Heart left ventricle (tissue), 16 donors: ENCODE measurements around the gene CYSTM1. TPM values are rescaled to one million over a fixed set of nuclear protein-coding genes. Genes with fewer than 3 reads are reported as not detected.
A peak's percentile ranks its signal among the peaks of the same experiment; 100 is the strongest.

Experiments
- ATAC-seq, 4 donors: fragments of 200-7000 bp; cut with Tn5 transposase; one replicate each; pipeline ENCODE4 v1.9.1; 2020 to 2022; ENCODE audit warnings: moderate library complexity in 4 of 4, mild to moderate bottlenecking in 3 of 4, moderate number of reproducible peaks in 1 of 4
- DNase-seq, 5 donors: peaks; one replicate each; pipeline ENCODE4 v3.0.0-alpha.2; 2020
- H3K27ac ChIP-seq, 12 donors: fragments of 200-600 bp; sonication (generic) in 4 of 12; one replicate each; pipeline versions ENCODE4 v1.5.0 to v1.8.0; 2016 to 2022; ENCODE audit warnings: mild to moderate bottlenecking in 2 of 12
- H3K27me3 ChIP-seq, 9 donors: fragments of 200-600 bp; sonication (generic) in 2 of 9; one replicate each; pipeline versions ENCODE4 v1.5.1 to v1.8.0; 2016 to 2022; ENCODE audit warnings: mild to moderate bottlenecking in 3 of 9
- H3K36me3 ChIP-seq, 9 donors: fragments of 200-600 bp; sonication (generic) in 2 of 9; one replicate each; pipeline versions ENCODE4 v1.5.0 to v1.8.0; 2018 to 2022; ENCODE audit warnings: mild to moderate bottlenecking in 2 of 9
- H3K4me1 ChIP-seq, 12 donors: fragments of 200-600 bp; sonication (generic) in 4 of 12; one replicate each; pipeline versions ENCODE4 v1.5.0 to v1.8.0; 2016 to 2022; ENCODE audit warnings: mild to moderate bottlenecking in 3 of 12
- H3K4me3 ChIP-seq, 12 donors: fragments of 200-600 bp; sonication (generic) in 4 of 12; one replicate each; pipeline versions ENCODE4 v1.5.0 to v1.8.0; 2017 to 2022; ENCODE audit warnings: mild to moderate bottlenecking in 9 of 12, moderate library complexity in 4 of 12
- H3K9me3 ChIP-seq, 12 donors: fragments of 200-600 bp; sonication (generic) in 4 of 12; one replicate each; pipeline versions ENCODE4 v1.5.0 to v1.8.0; 2016 to 2022; ENCODE audit warnings: mild to moderate bottlenecking in 1 of 12
- CTCF ChIP-seq, 12 donors: fragments of 200-600 bp; sonication (generic) in 4 of 12; IDR thresholded peaks; one replicate each; pipeline versions ENCODE4 v1.5.0 to v1.8.0; 2018 to 2022; ENCODE audit warnings: antibody characterized with exemption in 12 of 12, mild to moderate bottlenecking in 5 of 12
- POLR2A ChIP-seq, 2 donors: fragments of 450-650 bp; IDR thresholded peaks; one replicate each; pipeline ENCODE4 v1.6.1; 2017; ENCODE audit warnings: antibody characterized with exemption in 2 of 2, mild to moderate bottlenecking in 2 of 2, moderate library complexity in 2 of 2
- WGBS, 4 donors: extraction: QIAGEN DNeasy Blood & Tissue Kit in 2 of 4; methylation state at CpG; one replicate each; pipeline versions ENCODE4 v1.1.5 to v1.1.7; 2013 to 2018; 5-methylcytosine and 5-hydroxymethylcytosine counted together
- intact Hi-C, 10 donors: fragments of 100-400 bp; cut with DNase I; formaldehyde crosslinking; loops; one replicate each; pipeline versions ENCODE4 v1.11.1 to v1.14.2; 2022
- polyA plus RNA-seq, 2 donors: library from polyadenylated mRNA; stranded (reverse); fragments of 200-250 nt; gene quantifications; one replicate each; pipeline ENCODE4 v1.2.3, GENCODE V29; 2013
- total RNA-seq, 9 donors: library from RNA; depleted of rRNA in 2 of 9; stranded (reverse); fragments of >200 nt in 2 of 9; fragmentation: NEBNext Ultra II Directional in 3 of 9; extraction: Animal tissue kit (Norgen Biotek cat#: 25700) in 3 of 9; gene quantifications; one replicate each; pipeline versions ENCODE4 v1.1.0 to v1.2.4, GENCODE V29; 2016 to 2023
- donor health status: ischemic (EF 13 %, LVEDD 7.1; RV severe dilation, severe dysfunction).
- donor health status: healthy with polysubstance abuse.
- donor health status: DM: no; HTN: yes; CAD: no.
- donor health status: DM: no; HTN: no; CAD: no.
- donor health status: ischemic (EF 25% LVEDD 6.9; RV normal size, moderate dysfunction).
- donor health status: ischemic (EF 25% LVEDD 5.7; RV mildly dilated, moderate dysfunction).
- donor health status: healthy.
- donor health status: DM: yes; HTN: yes; CAD: no.
- donor health status: ischemic (EF 35%, LVEDD 5.7; RV mildly dilated, moderate dysfunction).
- donor health status: nonischemic (EF 11% LVEDD 7.7; RV severe dilation, severe dysfunction).
- donor health status: DM: yes; HTN: yes; CAD: no.
- donor health status: PGD.
- donor health status: ischemic (EF 29% LVEDD 5.4; RV normal size, mild dysfunction).
- donor health status: nonischemic (EF 23%, LVEDD 6.1; RV moderate dilation, normal function).

Gene CYSTM1
- total and polyA plus RNA-seq, 11 donors: 58.1 to 238 (median 94.5) TPM

GRCh38 chr5:140202078-140202477 lies 27.1 kb downstream of the CYSTM1 start:
- Histone ChIP-seq H3K9me3 (no peaks in the 10 kb centered on the region), H3K36me3 (peaks cover 0 to 15% (median 0%) of the 10 kb centered on the region in 9 donors), H3K27me3 (no peaks in the 10 kb centered on the region), H3K27ac (no peak overlapping the region), H3K4me1 (peaks cover 0 to 42% (median 19%) of the 10 kb centered on the region in 12 donors), H3K4me3 (no peak overlapping the region)
- no peak for ATAC-seq
- no peak for DNase-seq
- 69 to 100% (median 80%) methylated on average over 4 of the region's 4 CpGs for WGBS, 4 donors
- intact Hi-C loops: no loop called here
- TF ChIP-seq CTCF (IDR thresholded peaks at IDR 0.05): no peak
- TF ChIP-seq POLR2A (IDR thresholded peaks at IDR 0.05): no peak

GRCh38 chr5:140202610-140203009 lies 27.6 kb downstream of the CYSTM1 start:
- no peak for DNase-seq
- TF ChIP-seq CTCF (IDR thresholded peaks at IDR 0.05) (no peak), POLR2A (IDR thresholded peaks at IDR 0.05) (no peak)
- Histone ChIP-seq H3K36me3 (peaks cover 0 to 10% (median 0%) of the 10 kb centered on the region in 9 donors), H3K4me3 (no peak overlapping the region), H3K4me1 (peaks cover 0 to 44% (median 19%) of the 10 kb centered on the region in 12 donors), H3K9me3 (no peaks in the 10 kb centered on the region), H3K27ac (no peak overlapping the region), H3K27me3 (no peaks in the 10 kb centered on the region)
- 49 to 81% (median 62%) methylated on average over 2 of the region's 2 CpGs for WGBS, 4 donors
- ATAC-seq: no peak
- intact Hi-C loops: no loop called here

- peak overlapping the region in 9 of 12 donors; percentile 21 to 79 (median 65) for H3K27ac ChIP-seq
Measured at GRCh38 chr5:140205216-140205615, 30.2 kb downstream of the CYSTM1 start.

GRCh38 chr5:140205952-140206351 lies 31.0 kb downstream of the CYSTM1 start:
- WGBS, 4 donors: 67 to 76% (median 69%) methylated on average over 4 of the region's 4 CpGs
- peak in 1 of 5 donors; percentile 27 for DNase-seq
- no peak for TF ChIP-seq POLR2A (IDR thresholded peaks at IDR 0.05)
- TF ChIP-seq CTCF (IDR thresholded peaks at IDR 0.05): peak in 4 of 12 donors; percentile 6 to 32 (median 16)
- peak; percentile 32 to 72 (median 70) for ATAC-seq
- intact Hi-C loops: no loop called here
- H3K4me1 ChIP-seq: peaks cover 0 to 46% (median 21%) of the 10 kb centered on the region in 12 donors
- H3K27me3 ChIP-seq: no peaks in the 10 kb centered on the region
- H3K9me3 ChIP-seq: no peaks in the 10 kb centered on the region
- H3K36me3 ChIP-seq: peaks cover 0 to 6% (median 0%) of the 10 kb centered on the region in 9 donors
- H3K27ac ChIP-seq: peak overlapping the region in 10 of 12 donors; percentile 5 to 79 (median 58)
- no peak overlapping the region for H3K4me3 ChIP-seq

More at GRCh38 chr5:140205216-140205615, 30.2 kb downstream of the CYSTM1 start:
- Histone ChIP-seq H3K4me1 (peaks cover 0 to 46% (median 21%) of the 10 kb centered on the region in 12 donors), H3K4me3 (no peak overlapping the region), H3K36me3 (peaks cover 0 to under 1% (median 0%) of the 10 kb centered on the region in 9 donors), H3K9me3 (no peaks in the 10 kb centered on the region), H3K27me3 (no peaks in the 10 kb centered on the region)
- TF ChIP-seq POLR2A (IDR thresholded peaks at IDR 0.05) (no peak), CTCF (IDR thresholded peaks at IDR 0.05) (no peak)
- ATAC-seq (peak; percentile 49 to 78 (median 60)), DNase-seq (no peak)
- 25 to 62% (median 44%) methylated on average over 2 of the region's 2 CpGs for WGBS, 4 donors
- intact Hi-C loops: no loop called here
